ENCODE data around the gene RWDD2A.

RWDD2A gene

DNA sequence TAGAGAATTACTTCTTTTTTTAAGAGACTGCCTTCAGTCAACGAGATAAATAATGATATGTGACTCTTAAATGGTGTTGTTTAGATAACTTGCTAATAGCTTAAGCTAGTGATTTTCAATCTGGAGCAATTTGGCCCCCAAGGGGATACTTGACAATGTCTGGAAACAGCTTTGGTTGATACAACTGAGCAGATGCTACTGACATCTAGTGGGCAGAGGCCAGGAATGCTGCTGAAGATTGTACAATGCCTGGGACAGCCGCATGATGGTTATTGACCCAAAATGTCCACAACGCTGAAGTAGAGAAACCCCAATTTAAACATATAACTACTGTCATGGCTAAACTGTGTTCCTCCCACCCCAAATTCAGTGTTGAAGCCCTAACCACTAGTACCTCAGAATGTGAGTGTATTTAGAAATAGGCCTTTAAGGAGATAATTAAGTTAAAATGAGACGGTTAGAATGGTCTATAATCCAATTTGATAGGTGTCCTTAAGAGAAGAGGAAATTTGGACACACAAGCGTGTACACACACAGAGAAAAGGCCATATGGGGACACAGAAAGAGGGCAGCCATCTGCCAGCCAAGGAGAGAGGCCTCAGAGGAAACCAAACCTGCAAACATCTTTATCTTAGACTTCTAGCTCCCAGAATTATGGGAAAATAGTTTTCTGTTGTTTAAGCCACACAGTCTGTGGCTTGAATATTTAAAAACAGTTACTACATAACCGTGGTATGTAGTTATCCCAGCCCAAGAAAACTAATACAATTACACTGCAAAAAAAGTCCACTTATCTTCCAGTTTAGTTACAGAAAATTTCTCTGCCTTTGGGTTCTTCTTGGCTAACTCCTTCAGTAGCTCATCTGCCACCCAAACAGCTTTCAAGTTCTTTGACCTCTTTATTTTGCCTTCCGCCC lies 22.2 kb downstream of the RWDD2A start (continued):
- TF ChIP-seq, protein P1, sequence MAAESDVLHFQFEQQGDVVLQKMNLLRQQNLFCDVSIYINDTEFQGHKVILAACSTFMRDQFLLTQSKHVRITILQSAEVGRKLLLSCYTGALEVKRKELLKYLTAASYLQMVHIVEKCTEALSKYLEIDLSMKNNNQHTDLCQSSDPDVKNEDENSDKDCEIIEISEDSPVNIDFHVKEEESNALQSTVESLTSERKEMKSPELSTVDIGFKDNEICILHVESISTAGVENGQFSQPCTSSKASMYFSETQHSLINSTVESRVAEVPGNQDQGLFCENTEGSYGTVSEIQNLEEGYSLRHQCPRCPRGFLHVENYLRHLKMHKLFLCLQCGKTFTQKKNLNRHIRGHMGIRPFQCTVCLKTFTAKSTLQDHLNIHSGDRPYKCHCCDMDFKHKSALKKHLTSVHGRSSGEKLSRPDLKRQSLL (tag by site-specific recombination; IDR thresholded peaks at IDR 0.05), result no peak
- TF ChIP-seq ZNF623 (tag by site-specific recombination; IDR thresholded peaks at IDR 0.05), result no peak
- no peak for TF ChIP-seq ZNF701 (tag by site-specific recombination; IDR thresholded peaks at IDR 0.05)
- peak; percentile 36; the same call in 1 of the 2 replicates for TF ChIP-seq SP7 (tag by site-specific recombination; IDR thresholded peaks at IDR 0.05)
- peak; percentile 24; the same call in 1 of the 2 replicates for TF ChIP-seq ZBTB17 (tag by site-specific recombination; IDR thresholded peaks at IDR 0.05)
- peak; percentile 91 for TF ChIP-seq ZNF660 (tag by site-specific recombination; IDR thresholded peaks at IDR 0.05)
- peak; percentile 33; the same call in 1 of the 2 replicates for TF ChIP-seq ZNF501 (tag by site-specific recombination; IDR thresholded peaks at IDR 0.05)
- TF ChIP-seq ZXDB (tag by site-specific recombination; IDR thresholded peaks at IDR 0.05), result no peak
- peak; percentile 83 for TF ChIP-seq GFI1B (tag by site-specific recombination; IDR thresholded peaks at IDR 0.05)
- no peak for TF ChIP-seq KLF7 (tag by site-specific recombination; IDR thresholded peaks at IDR 0.05; ENCODE audit: borderline replicate concordance)
- no peak for TF ChIP-seq HOXC10 (CRISPR knock-in tag; IDR thresholded peaks at IDR 0.05)
- TF ChIP-seq ZNF558 (tag by site-specific recombination; IDR thresholded peaks at IDR 0.05), result 0 out of 2 replicates have a peak, but pooled peaks have one; percentile 10

DNA sequence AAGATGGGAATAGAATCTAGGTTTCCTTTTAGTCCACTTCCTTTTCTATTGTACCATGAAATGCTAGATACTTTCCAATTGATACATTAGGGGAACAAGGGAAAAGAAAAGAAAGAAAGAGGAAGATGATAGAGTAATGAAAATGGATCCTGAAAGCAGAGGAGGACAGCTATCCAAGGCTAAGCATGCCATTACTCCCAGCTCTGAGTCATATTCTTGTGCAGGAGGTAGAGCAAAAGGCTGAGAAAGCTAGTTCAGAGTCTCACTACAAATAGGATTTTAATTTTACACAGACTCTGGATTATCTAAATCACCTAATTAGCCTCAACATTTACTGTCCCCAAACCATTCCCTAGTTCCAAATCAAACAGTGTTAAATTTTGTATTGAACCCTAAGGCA lies 23.6 kb downstream of the RWDD2A start:
- Histone ChIP-seq H3K27ac (ENCODE audit: extremely low read depth, low read depth, low read length) (no peak overlapping the region), H3K36me3 (ENCODE audit: control insufficient read depth in 2 of 2, insufficient read depth in 1 of 2, low read length in 2 of 2) (peaks cover 0 to 13% of the 10 kb centered on the region in 2 experiments; a peak in 1 of 3 replicates), H3K4me1 (ENCODE audit: control insufficient read depth, insufficient read depth, low read length) (no peaks in the 10 kb centered on the region), H3K4me3 (ENCODE audit: low read depth, low read length) (no peak overlapping the region), H3K9me3 (ENCODE audit: control insufficient read depth, insufficient read depth, low read depth, low read length) (no peaks in the 10 kb centered on the region)
- POLR2A ChIA-PET, result interaction anchor here (2.1 kb wide), 1 partner anchor 151 kb away, joined by 11 read pairs; the partner anchor contains the start of gene UBE3D
- TF ChIP-seq REPIN1 (tag by site-specific recombination; IDR thresholded peaks at IDR 0.05; ENCODE audit: low read depth), result no peak
- no peak for TF ChIP-seq TCF7L2 (IDR thresholded peaks at IDR 0.05; ENCODE audit: borderline replicate concordance, low read depth, low read length)
- no peak for TF ChIP-seq ZNF133 (tag by site-specific recombination; IDR thresholded peaks at IDR 0.05)
- TF ChIP-seq, protein P2, sequence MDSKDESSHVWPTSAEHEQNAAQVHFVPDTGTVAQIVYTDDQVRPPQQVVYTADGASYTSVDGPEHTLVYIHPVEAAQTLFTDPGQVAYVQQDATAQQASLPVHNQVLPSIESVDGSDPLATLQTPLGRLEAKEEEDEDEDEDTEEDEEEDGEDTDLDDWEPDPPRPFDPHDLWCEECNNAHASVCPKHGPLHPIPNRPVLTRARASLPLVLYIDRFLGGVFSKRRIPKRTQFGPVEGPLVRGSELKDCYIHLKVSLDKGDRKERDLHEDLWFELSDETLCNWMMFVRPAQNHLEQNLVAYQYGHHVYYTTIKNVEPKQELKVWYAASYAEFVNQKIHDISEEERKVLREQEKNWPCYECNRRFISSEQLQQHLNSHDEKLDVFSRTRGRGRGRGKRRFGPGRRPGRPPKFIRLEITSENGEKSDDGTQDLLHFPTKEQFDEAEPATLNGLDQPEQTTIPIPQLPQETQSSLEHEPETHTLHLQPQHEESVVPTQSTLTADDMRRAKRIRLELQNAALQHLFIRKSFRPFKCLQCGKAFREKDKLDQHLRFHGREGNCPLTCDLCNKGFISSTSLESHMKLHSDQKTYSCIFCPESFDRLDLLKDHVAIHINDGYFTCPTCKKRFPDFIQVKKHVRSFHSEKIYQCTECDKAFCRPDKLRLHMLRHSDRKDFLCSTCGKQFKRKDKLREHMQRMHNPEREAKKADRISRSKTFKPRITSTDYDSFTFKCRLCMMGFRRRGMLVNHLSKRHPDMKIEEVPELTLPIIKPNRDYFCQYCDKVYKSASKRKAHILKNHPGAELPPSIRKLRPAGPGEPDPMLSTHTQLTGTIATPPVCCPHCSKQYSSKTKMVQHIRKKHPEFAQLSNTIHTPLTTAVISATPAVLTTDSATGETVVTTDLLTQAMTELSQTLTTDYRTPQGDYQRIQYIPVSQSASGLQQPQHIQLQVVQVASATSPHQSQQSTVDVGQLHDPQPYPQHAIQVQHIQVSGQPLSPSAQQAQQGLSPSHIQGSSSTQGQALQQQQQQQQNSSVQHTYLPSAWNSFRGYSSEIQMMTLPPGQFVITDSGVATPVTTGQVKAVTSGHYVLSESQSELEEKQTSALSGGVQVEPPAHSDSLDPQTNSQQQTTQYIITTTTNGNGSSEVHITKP (tag by site-specific recombination; IDR thresholded peaks at IDR 0.05), result no peak
- TF ChIP-seq ZNF558 (tag by site-specific recombination; IDR thresholded peaks at IDR 0.05), result no peak
- TF ChIP-seq KLF8 (tag by site-specific recombination; IDR thresholded peaks at IDR 0.05), result no peak
- no peak for TF ChIP-seq ZNF23 (tag by site-specific recombination; IDR thresholded peaks at IDR 0.05; ENCODE audit: borderline replicate concordance)
- TF ChIP-seq SETDB1 (IDR thresholded peaks at IDR 0.05; ENCODE audit: insufficient read length, low read length), result no peak
- TF ChIP-seq, protein P3, sequence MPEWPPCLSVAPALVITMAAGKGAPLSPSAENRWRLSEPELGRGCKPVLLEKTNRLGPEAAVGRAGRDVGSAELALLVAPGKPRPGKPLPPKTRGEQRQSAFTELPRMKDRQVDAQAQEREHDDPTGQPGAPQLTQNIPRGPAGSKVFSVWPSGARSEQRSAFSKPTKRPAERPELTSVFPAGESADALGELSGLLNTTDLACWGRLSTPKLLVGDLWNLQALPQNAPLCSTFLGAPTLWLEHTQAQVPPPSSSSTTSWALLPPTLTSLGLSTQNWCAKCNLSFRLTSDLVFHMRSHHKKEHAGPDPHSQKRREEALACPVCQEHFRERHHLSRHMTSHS (tag by site-specific recombination; IDR thresholded peaks at IDR 0.05), result no peak
- TF ChIP-seq, protein P4, sequence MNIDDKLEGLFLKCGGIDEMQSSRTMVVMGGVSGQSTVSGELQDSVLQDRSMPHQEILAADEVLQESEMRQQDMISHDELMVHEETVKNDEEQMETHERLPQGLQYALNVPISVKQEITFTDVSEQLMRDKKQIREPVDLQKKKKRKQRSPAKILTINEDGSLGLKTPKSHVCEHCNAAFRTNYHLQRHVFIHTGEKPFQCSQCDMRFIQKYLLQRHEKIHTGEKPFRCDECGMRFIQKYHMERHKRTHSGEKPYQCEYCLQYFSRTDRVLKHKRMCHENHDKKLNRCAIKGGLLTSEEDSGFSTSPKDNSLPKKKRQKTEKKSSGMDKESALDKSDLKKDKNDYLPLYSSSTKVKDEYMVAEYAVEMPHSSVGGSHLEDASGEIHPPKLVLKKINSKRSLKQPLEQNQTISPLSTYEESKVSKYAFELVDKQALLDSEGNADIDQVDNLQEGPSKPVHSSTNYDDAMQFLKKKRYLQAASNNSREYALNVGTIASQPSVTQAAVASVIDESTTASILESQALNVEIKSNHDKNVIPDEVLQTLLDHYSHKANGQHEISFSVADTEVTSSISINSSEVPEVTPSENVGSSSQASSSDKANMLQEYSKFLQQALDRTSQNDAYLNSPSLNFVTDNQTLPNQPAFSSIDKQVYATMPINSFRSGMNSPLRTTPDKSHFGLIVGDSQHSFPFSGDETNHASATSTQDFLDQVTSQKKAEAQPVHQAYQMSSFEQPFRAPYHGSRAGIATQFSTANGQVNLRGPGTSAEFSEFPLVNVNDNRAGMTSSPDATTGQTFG (tag by site-specific recombination; IDR thresholded peaks at IDR 0.05; ENCODE audit: borderline replicate concordance), result no peak
- TF ChIP-seq, protein P5, sequence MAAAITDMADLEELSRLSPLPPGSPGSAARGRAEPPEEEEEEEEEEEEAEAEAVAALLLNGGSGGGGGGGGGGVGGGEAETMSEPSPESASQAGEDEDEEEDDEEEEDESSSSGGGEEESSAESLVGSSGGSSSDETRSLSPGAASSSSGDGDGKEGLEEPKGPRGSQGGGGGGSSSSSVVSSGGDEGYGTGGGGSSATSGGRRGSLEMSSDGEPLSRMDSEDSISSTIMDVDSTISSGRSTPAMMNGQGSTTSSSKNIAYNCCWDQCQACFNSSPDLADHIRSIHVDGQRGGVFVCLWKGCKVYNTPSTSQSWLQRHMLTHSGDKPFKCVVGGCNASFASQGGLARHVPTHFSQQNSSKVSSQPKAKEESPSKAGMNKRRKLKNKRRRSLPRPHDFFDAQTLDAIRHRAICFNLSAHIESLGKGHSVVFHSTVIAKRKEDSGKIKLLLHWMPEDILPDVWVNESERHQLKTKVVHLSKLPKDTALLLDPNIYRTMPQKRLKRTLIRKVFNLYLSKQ (tag by site-specific recombination; IDR thresholded peaks at IDR 0.05; ENCODE audit: borderline replicate concordance), result no peak
- TF ChIP-seq ZNF76 (tag by site-specific recombination; IDR thresholded peaks at IDR 0.05; ENCODE audit: borderline replicate concordance, low read depth), result no peak
- TF ChIP-seq ZNF24 (tag by site-specific recombination; IDR thresholded peaks at IDR 0.05), result no peak
- no peak for TF ChIP-seq ZNF544 (tag by site-specific recombination; IDR thresholded peaks at IDR 0.05)
- CTCF ChIA-PET, result interaction anchor here (0.6 to 9.0 kb wide), 14 partner anchors 9 to 653 kb away, joined by 3 to 240 read pairs (median 3); partner anchors contain the start of genes DOP1A, PRSS35 and UBE3D
